HEK293 (cell line): ENCODE measurements around the gene MAPRE2.

Experiments used
- CTCF ChIA-PET: fragments of 350-600 bp; formaldehyde crosslinking; extraction: SDS; loops from one replicate; lab custom pipeline; 2021; ENCODE audit warnings: antibody characterized with exemption; lab: Yijun Ruan, JAX
- POLR2A ChIA-PET: fragments of 300-600 bp; formaldehyde crosslinking; extraction: SDS; loops from one replicate; lab custom pipeline; 2020; ENCODE audit warnings: antibody characterized with exemption, inconsistent platforms; lab: Yijun Ruan, JAX
- H3K27ac ChIP-seq: fragments of 200-500 bp; sonication (Bioruptor generic); 2 replicates; pipeline ENCODE4 v1.5.1; 2014; ENCODE audit warnings: low read depth, low read length, control low read depth, inconsistent platforms; ENCODE audit errors: extremely low read depth
- H3K36me3 ChIP-seq, 2 experiments: fragments of 200-500 bp in 1 of 2; sonication (Bioruptor generic) in 1 of 2; 1 replicate in 1 of 2; 2 replicates in 1 of 2; pipeline ENCODE4 v1.5.1; 2014 to 2017; ENCODE audit warnings: inconsistent platforms in 2 of 2, low read length in 2 of 2; ENCODE audit not compliant: control insufficient read depth in 2 of 2, insufficient read depth in 1 of 2
- H3K4me1 ChIP-seq: fragments of 200-500 bp; sonication (Bioruptor generic); 2 replicates; pipeline ENCODE4 v1.5.1; 2014; ENCODE audit warnings: mild to moderate bottlenecking, low read length, inconsistent platforms; ENCODE audit not compliant: control insufficient read depth, insufficient read depth
- H3K4me3 ChIP-seq: 2 replicates; pipeline ENCODE4 v1.5.1; 2011; ENCODE audit warnings: low read depth, mild to moderate bottlenecking, control low read depth, low read length, moderate library complexity
- H3K9me3 ChIP-seq: fragments of 200-500 bp; sonication (Bioruptor generic); 2 replicates; pipeline ENCODE4 v1.5.1; 2014; ENCODE audit warnings: low read depth, low read length, inconsistent platforms; ENCODE audit not compliant: control insufficient read depth, insufficient read depth
- SCRT2 ChIP-seq: fragments of 450-650 bp; formaldehyde crosslinking; IDR thresholded peaks from 2 replicates; pipeline ENCODE4 v1.5.1; 2016; ENCODE audit warnings: missing biosample characterization, missing genetic modification characterization
- ZNF133 ChIP-seq: fragments of 450-650 bp; formaldehyde crosslinking; IDR thresholded peaks from 2 replicates; pipeline ENCODE4 v1.5.1; 2016; ENCODE audit warnings: missing biosample characterization, missing genetic modification characterization
- ZNF175 ChIP-seq: fragments of 450-650 bp; formaldehyde crosslinking; IDR thresholded peaks from 2 replicates; pipeline ENCODE4 v1.5.1; 2016; ENCODE audit warnings: missing biosample characterization, missing genetic modification characterization
- ZNF23 ChIP-seq: fragments of 450-650 bp; formaldehyde crosslinking; IDR thresholded peaks from 2 replicates; pipeline ENCODE4 v1.5.1; 2016; ENCODE audit warnings: missing biosample characterization, missing genetic modification characterization, borderline replicate concordance
- ZNF274 ChIP-seq, 2 experiments: fragments of 200-500 bp in 1 of 2; fragments of 450-650 bp in 1 of 2; sonication (Bioruptor generic) in 1 of 2; formaldehyde crosslinking in 1 of 2; IDR thresholded peaks; 2 replicates each; pipeline versions ENCODE4 v1.5.1 to v1.6.1; 2014 to 2016; ENCODE audit warnings: borderline replicate concordance in 1 of 2, inconsistent platforms in 1 of 2, low read length in 1 of 2, missing biosample characterization in 1 of 2, missing genetic modification characterization in 1 of 2
- ZNF571 ChIP-seq: fragments of 450-650 bp; formaldehyde crosslinking; IDR thresholded peaks from 2 replicates; pipeline ENCODE4 v1.5.0; 2017; ENCODE audit warnings: missing biosample characterization, missing genetic modification characterization
- ZNF623 ChIP-seq: fragments of 450-650 bp; formaldehyde crosslinking; IDR thresholded peaks from 2 replicates; pipeline ENCODE4 v1.5.1; 2016; ENCODE audit warnings: missing biosample characterization, missing genetic modification characterization
- ZNF768 ChIP-seq: fragments of 450-650 bp; formaldehyde crosslinking; IDR thresholded peaks from 2 replicates; pipeline ENCODE4 v1.5.1; 2018; ENCODE audit warnings: missing biosample characterization, mild to moderate bottlenecking, missing genetic modification characterization
- TF ChIP-seq, protein P1 (sequence below): fragments of 450-650 bp; formaldehyde crosslinking; IDR thresholded peaks from 2 replicates; pipeline ENCODE4 v1.5.1; 2016; ENCODE audit warnings: missing biosample characterization, missing genetic modification characterization
- TF ChIP-seq, protein P2 (sequence below): fragments of 450-650 bp; formaldehyde crosslinking; IDR thresholded peaks from 2 replicates; pipeline ENCODE4 v1.5.1; 2016; ENCODE audit warnings: missing biosample characterization, missing genetic modification characterization
- TF ChIP-seq, protein P3 (sequence below): fragments of 450-650 bp; formaldehyde crosslinking; IDR thresholded peaks from 2 replicates; pipeline ENCODE4 v1.5.1; 2016; ENCODE audit warnings: missing biosample characterization, missing genetic modification characterization
- TF ChIP-seq, protein P4 (sequence below): fragments of 450-650 bp; formaldehyde crosslinking; IDR thresholded peaks from 2 replicates; pipeline ENCODE4 v1.5.1; 2016; ENCODE audit warnings: missing biosample characterization, missing genetic modification characterization
- TF ChIP-seq, protein P5 (sequence below): IDR thresholded peaks from 2 replicates; pipeline ENCODE4 v1.6.1; 2011; ENCODE audit warnings: mild to moderate bottlenecking, low read depth, low read length, borderline replicate concordance

MAPRE2 gene

DNA sequence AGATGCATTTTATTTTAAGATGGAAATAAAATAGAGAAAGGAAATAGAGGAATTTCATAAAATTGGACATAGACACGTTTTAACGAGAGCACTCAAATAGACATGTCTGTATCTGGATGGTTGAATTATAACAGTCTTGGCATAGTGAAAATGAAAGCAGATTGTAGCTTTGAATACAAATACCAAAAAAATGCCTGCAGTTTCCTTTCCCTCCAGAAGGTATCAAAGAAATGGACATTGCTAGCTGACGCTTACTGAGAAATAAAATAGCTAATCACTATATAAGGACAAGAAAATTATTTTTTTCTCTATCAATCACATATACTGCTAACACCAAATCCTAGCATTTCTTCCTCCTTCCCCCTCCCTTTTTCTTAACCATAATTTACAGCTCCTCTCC lies 11.4 kb upstream of the MAPRE2 start (continued):
- TF ChIP-seq ZNF571 (tag by site-specific recombination) (no peak), ZNF23 (tag by site-specific recombination) (no peak), ZNF133 (no peak)
- TF ChIP-seq, protein P1, sequence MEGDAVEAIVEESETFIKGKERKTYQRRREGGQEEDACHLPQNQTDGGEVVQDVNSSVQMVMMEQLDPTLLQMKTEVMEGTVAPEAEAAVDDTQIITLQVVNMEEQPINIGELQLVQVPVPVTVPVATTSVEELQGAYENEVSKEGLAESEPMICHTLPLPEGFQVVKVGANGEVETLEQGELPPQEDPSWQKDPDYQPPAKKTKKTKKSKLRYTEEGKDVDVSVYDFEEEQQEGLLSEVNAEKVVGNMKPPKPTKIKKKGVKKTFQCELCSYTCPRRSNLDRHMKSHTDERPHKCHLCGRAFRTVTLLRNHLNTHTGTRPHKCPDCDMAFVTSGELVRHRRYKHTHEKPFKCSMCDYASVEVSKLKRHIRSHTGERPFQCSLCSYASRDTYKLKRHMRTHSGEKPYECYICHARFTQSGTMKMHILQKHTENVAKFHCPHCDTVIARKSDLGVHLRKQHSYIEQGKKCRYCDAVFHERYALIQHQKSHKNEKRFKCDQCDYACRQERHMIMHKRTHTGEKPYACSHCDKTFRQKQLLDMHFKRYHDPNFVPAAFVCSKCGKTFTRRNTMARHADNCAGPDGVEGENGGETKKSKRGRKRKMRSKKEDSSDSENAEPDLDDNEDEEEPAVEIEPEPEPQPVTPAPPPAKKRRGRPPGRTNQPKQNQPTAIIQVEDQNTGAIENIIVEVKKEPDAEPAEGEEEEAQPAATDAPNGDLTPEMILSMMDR (tag by site-specific recombination): no peak

DNA sequence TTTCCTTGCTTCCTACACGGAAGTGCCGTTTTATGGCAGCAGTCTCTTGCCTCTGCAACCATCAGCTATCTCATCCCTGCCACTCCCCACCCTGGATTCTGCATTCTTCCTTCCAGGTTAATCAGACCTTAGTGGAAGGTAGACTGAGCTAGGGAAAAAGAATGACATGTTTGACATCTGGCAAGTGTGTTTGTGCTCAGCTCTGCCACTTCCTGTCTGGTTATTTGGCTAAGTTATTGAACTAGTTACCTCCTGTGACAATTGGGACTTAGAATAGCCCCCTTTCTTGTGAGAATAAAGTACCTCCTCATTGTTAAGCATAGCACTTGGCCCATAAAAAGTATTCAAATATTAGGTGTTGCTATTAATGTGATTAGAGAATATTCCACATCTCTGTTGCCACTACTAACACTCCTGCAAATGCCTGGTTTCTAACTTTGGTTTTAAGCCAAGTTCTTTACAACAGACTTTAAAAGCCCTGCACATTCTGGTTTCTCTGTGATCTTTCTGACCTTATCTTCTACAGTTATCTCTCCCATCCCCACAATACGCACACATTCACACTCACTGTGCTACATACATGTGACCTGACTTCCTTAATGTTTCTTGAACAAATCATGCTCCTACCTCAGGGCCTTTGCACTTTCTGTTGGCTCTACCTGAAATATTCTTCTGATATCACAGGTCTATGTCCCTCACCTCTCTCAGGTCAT lies 10.8 kb upstream of the MAPRE2 start:
- H3K4me3 ChIP-seq: no peak overlapping the region
- CTCF ChIA-PET: interaction anchor here (6.4 kb wide), 1 partner anchor 113 kb away, joined by 37 read pairs; no protein-coding TSS in a partner anchor

More for the DNA sequence above, 10.8 kb upstream of the MAPRE2 start:
- TF ChIP-seq, protein P2, sequence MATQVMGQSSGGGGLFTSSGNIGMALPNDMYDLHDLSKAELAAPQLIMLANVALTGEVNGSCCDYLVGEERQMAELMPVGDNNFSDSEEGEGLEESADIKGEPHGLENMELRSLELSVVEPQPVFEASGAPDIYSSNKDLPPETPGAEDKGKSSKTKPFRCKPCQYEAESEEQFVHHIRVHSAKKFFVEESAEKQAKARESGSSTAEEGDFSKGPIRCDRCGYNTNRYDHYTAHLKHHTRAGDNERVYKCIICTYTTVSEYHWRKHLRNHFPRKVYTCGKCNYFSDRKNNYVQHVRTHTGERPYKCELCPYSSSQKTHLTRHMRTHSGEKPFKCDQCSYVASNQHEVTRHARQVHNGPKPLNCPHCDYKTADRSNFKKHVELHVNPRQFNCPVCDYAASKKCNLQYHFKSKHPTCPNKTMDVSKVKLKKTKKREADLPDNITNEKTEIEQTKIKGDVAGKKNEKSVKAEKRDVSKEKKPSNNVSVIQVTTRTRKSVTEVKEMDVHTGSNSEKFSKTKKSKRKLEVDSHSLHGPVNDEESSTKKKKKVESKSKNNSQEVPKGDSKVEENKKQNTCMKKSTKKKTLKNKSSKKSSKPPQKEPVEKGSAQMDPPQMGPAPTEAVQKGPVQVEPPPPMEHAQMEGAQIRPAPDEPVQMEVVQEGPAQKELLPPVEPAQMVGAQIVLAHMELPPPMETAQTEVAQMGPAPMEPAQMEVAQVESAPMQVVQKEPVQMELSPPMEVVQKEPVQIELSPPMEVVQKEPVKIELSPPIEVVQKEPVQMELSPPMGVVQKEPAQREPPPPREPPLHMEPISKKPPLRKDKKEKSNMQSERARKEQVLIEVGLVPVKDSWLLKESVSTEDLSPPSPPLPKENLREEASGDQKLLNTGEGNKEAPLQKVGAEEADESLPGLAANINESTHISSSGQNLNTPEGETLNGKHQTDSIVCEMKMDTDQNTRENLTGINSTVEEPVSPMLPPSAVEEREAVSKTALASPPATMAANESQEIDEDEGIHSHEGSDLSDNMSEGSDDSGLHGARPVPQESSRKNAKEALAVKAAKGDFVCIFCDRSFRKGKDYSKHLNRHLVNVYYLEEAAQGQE (tag by site-specific recombination): no peak
- TF ChIP-seq, protein P3, sequence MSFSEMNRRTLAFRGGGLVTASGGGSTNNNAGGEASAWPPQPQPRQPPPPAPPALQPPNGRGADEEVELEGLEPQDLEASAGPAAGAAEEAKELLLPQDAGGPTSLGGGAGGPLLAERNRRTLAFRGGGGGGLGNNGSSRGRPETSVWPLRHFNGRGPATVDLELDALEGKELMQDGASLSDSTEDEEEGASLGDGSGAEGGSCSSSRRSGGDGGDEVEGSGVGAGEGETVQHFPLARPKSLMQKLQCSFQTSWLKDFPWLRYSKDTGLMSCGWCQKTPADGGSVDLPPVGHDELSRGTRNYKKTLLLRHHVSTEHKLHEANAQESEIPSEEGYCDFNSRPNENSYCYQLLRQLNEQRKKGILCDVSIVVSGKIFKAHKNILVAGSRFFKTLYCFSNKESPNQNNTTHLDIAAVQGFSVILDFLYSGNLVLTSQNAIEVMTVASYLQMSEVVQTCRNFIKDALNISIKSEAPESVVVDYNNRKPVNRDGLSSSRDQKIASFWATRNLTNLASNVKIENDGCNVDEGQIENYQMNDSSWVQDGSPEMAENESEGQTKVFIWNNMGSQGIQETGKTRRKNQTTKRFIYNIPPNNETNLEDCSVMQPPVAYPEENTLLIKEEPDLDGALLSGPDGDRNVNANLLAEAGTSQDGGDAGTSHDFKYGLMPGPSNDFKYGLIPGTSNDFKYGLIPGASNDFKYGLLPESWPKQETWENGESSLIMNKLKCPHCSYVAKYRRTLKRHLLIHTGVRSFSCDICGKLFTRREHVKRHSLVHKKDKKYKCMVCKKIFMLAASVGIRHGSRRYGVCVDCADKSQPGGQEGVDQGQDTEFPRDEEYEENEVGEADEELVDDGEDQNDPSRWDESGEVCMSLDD (tag by site-specific recombination): no peak
- TF ChIP-seq ZNF768 (tag by site-specific recombination) (no peak), ZNF623 (peak; percentile 88), ZNF175 (no peak), ZNF274 (IDR thresholded peaks at IDR 0.05; ENCODE audit: low read length) (no peak), ZNF274 (tag by site-specific recombination; IDR thresholded peaks at IDR 0.05; ENCODE audit: borderline replicate concordance) (no peak), SCRT2 (tag by site-specific recombination) (no peak)
- TF ChIP-seq, protein P4, sequence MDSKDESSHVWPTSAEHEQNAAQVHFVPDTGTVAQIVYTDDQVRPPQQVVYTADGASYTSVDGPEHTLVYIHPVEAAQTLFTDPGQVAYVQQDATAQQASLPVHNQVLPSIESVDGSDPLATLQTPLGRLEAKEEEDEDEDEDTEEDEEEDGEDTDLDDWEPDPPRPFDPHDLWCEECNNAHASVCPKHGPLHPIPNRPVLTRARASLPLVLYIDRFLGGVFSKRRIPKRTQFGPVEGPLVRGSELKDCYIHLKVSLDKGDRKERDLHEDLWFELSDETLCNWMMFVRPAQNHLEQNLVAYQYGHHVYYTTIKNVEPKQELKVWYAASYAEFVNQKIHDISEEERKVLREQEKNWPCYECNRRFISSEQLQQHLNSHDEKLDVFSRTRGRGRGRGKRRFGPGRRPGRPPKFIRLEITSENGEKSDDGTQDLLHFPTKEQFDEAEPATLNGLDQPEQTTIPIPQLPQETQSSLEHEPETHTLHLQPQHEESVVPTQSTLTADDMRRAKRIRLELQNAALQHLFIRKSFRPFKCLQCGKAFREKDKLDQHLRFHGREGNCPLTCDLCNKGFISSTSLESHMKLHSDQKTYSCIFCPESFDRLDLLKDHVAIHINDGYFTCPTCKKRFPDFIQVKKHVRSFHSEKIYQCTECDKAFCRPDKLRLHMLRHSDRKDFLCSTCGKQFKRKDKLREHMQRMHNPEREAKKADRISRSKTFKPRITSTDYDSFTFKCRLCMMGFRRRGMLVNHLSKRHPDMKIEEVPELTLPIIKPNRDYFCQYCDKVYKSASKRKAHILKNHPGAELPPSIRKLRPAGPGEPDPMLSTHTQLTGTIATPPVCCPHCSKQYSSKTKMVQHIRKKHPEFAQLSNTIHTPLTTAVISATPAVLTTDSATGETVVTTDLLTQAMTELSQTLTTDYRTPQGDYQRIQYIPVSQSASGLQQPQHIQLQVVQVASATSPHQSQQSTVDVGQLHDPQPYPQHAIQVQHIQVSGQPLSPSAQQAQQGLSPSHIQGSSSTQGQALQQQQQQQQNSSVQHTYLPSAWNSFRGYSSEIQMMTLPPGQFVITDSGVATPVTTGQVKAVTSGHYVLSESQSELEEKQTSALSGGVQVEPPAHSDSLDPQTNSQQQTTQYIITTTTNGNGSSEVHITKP (tag by site-specific recombination): no peak
- TF ChIP-seq, protein P1 (tag by site-specific recombination): no peak
- TF ChIP-seq, protein P5, sequence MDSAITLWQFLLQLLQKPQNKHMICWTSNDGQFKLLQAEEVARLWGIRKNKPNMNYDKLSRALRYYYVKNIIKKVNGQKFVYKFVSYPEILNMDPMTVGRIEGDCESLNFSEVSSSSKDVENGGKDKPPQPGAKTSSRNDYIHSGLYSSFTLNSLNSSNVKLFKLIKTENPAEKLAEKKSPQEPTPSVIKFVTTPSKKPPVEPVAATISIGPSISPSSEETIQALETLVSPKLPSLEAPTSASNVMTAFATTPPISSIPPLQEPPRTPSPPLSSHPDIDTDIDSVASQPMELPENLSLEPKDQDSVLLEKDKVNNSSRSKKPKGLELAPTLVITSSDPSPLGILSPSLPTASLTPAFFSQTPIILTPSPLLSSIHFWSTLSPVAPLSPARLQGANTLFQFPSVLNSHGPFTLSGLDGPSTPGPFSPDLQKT: 0 out of 2 replicates have a peak, but pooled peaks have one; percentile 22
- H3K27ac ChIP-seq: no peak overlapping the region
- POLR2A ChIA-PET: interaction anchor here (1.4 to 2.9 kb wide), 2 partner anchors 11 kb away, joined by 4 to 11 read pairs; partner anchors contain the start of gene MAPRE2
- H3K4me1 ChIP-seq: no peaks in the 10 kb centered on the region
- no peaks in the 10 kb centered on the region for H3K9me3 ChIP-seq
- H3K36me3 ChIP-seq: no peaks in the 10 kb centered on the region
